Measurements from ENCODE around the gene GRP.

- TF ChIP-seq CTCF (IDR thresholded peaks at IDR 0.05; ENCODE audit: low read depth, low read length, poor library complexity, severe bottlenecking) (no peak), EZH2phosphoT487 (IDR thresholded peaks at IDR 0.05; ENCODE audit: borderline replicate concordance, low read length) (no peak)
These were observed 48.3 kb downstream of the GRP start for GRCh38 chr18:59268127-59268720.
